ENCODE measurements around the gene OBI1.
"Not testable (repeated sequence)": the region's sequence is repeated elsewhere in the genome, so short reads cannot be mapped to it uniquely, and the experiment has no call there.

The OBI1 gene

DNA sequence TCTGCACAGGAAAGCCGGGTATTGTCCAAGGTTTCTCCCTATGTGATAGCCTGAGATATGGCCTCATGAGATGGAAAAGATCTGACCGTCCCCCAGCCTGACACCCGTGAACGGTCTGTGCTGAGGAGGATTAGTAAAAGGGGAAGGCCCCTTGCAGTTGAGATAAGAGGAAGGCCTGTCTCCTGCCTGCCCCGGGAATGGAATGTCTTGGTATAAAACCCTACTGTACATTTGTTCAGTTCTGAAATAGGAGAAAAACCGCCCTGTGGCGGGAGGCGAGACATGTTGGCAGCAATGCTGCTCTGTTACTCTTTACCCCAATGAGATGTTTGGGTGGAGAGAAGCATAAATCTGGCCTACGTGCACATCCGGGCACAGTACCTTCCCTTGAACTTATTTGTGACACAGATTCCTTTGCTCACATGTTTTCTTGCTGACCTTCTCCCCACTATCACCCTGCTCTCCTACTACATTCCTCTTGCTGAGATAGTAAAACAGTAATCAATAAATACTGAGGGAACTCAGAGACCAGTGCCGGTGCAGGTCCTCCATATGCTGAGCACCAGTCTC lies 11.8 kb downstream of the OBI1 start:
- DNase-seq, result not testable (repeated sequence)

DNA sequence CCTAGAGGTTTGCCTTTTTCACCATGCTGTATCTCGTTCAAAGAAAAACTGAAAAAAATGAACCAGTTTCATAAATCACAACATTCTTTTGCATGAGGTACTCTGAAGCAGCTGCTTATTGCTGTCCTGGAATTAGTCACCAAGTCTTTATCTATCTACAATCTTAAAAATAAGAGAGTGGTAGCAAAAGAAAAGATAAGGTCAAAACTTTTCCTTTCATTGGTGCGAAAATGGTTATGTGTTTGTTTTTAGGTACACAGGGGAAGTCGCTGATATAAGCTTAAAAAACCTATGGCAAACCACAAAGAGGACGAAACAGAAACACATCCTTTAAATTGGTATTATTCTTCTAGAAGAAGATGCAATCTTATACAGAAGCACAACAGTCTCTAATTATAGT lies 20.7 kb downstream of the OBI1 start:
- peak in 1 of 5 experiments; percentile 89 for DNase-seq

- no peak for DNase-seq
Observed at GRCh38 chr13:78636495-78636894, 22.5 kb downstream of the OBI1 start.

DNA sequence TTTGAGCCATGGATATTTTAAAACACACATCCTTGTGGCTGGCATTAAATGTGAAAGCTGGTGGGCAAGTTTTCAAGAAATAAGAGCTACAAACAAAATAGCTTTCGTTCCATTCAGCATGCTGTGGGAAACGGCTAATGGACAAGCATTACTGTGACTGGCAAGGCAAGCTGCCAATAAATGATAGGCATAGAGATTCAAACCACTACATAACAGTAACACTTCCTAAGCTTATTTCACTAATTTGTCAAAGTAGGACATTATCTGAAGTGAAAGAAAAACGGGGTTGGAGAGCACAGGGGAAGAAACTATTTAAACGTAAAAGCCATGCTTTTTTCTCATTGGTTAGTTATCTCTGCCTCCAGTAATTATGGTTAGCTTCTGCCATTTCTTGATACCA lies 26.0 kb downstream of the OBI1 start:
- DNase-seq, result no peak

- DNase-seq, result no peak
Observed at GRCh38 chr13:78631077-78631476, 27.9 kb downstream of the OBI1 start.

DNA sequence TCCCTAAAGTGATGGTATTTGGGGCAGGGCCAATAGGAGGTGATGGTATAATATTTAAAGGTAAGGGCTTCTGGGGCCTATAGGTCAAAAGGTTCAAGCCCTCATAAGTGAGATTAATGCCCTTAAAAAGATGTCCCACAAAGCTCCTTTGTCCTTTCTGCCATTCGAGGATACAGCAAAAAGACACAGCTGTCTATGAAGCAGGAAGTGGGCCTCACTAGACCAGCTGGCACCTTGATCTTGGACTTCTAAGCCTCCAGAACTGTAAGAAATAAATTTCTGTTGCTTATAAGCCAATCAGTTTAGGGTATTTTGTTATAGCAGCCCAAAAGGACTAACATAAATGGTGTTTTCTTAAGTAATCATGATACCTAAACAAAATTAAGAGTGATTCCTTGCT lies 28.4 kb downstream of the OBI1 start:
- no peak for DNase-seq

- DNase-seq, result no peak
Observed at GRCh38 chr13:78625384-78625783, 33.6 kb downstream of the OBI1 start.

- DNase-seq, result no peak
Observed at GRCh38 chr13:78623132-78623531, 35.8 kb downstream of the OBI1 start.

GRCh38 chr13:78620936-78621470 lies 38.0 kb downstream of the OBI1 start:
- DNase-seq, result no peak

DNA sequence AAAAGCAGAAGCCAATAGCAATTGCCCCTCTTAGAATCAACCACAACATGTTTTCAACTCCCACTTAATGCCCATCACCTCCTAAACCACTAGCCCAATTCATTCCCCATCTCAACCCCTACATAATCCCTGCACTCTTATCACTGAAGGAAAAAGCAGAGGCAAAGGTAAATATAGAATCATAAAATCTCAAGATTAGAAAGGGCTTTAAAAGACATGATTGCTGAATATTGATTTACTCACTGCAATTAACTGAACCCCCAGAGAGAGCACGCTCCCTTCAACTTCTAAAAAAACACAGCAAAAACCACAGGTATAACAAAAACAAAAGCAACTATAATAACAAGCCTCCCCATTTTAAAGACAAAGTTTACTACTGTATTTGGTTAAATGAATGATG lies 40.5 kb downstream of the OBI1 start:
- no peak for DNase-seq

DNA sequence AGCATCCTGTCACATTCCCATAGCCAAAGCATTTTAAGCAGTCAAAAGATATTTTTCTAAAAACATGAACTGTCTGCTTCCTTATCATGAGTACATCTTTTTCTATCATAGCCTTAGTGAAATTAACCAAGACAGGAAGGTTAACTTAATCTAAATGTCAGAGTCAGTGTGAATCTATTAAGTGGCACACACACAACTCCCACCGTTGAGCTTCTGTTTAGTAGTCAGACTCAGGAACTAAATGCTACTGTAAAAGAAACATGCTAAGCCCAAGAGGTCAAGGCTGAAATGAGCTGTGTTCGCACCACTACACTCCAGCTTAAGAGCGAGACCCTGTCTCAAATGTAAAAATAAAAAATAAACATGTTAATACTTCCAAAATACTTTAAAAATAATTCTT lies 47.9 kb downstream of the OBI1 start:
- no peak for DNase-seq

DNA sequence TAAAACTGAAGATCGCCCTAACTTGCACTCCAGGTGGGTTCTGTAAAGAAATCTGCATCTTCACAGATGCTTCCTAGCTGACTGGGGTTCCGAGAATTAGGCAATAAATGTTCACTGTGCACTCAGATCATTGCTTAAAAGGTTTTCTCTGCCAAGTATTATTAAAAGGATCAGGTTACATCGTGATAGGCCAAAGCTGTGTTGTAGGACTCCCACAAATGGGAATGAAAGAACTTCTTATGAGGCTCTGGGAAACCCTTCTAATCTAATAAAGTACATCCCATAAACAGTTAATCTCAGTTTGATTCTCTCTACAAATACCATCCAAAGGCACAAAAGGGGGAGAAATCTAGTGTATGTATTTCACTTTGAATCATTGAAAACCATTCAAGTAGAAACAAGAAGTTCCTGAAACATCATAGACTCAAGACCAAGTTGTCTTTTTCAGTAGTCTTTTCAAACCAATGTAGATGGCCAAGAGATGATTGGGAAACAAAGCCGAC lies 48.5 kb downstream of the OBI1 start:
- DNase-seq, result no peak

- no peak for DNase-seq
Observed at GRCh38 chr13:78609464-78610205, 49.3 kb downstream of the OBI1 start.

DNA sequence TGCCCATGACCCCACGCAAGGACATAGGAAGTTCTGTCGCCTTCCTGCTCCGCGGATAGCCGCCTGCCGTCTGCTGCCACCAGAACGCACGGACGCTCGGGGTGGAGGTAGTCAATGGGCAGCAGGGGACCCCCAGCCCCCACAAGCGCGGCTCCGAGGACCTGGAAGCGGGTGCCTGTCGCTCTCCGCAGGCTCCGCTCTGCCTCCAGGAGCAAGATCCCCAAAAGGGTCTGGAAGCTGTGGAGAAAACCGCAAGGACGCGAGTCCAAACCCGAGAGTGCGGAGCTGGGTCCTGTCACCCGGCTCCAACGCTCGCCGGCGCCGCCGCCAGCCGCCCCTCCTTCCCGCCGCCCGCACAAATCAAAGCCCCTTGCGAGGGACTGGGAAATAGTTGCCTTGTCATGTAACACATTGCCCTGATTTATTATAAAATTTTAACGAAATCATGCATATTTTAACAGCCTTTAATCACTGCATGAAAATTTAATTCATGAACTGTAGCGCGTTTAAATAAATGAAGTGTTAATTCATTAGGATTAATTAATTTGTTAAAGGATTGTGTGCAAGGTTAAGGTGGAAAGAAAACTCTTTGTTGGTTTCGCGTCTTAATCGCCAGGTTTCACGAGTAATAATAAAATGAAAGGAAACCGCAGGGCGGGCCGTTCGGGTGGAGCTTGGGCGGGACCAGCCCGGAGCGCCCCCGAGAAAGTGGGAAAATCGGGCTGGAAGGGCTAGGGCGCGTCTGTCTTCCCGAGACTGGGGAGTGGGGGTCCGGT lies 50.1 kb downstream of the OBI1 start:
- DNase-seq, result no peak

- DNase-seq, result no peak
Observed at GRCh38 chr13:78608252-78608687, 50.7 kb downstream of the OBI1 start.

DNA sequence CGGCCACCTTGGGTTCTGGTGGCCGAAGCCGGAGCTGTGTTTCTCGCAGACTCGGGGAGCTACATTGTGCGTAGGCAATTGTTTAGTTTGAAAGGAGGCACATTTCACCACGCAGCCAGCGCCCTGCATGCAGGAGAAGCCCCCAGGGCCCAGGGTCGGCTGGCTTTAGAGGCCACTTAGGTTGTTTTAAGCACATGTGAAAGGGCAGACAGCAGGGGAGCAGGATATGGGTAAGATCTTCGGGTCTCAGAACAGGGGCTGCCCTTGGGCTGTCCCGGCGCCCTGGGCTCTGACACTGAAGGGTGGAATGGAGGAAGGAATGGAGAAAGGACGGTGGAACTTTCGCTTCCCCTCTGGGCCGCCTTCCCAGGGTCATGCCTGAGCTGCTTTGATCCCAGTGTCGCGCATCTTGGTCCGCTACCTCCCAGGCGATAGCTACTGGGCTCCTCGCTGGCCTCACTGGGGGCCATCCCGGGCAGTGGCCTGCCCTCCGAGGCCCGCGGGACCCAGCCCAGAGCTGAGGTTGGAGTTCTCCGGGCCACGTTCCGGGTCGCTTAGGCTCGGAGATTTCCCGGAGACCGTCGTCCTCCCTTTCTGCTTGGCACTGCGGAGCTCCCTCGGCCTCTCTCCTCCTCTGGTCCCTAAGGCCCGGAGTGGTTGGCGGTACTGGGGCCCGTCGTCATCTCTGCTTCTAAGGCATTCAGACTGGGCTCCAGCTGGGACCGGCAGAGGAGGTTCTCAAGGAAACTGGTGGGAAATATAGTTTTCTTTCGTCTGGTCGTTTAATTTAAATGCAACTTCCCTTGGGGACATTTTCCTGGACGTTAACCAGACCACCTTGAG lies 51.3 kb downstream of the OBI1 start:
- no peak for DNase-seq

- no peak for DNase-seq
Observed at GRCh38 chr13:78606471-78607408, 52.2 kb downstream of the OBI1 start.

GRCh38 chr13:78604782-78605611 lies 54.0 kb downstream of the OBI1 start:
- no peak for DNase-seq

DNA sequence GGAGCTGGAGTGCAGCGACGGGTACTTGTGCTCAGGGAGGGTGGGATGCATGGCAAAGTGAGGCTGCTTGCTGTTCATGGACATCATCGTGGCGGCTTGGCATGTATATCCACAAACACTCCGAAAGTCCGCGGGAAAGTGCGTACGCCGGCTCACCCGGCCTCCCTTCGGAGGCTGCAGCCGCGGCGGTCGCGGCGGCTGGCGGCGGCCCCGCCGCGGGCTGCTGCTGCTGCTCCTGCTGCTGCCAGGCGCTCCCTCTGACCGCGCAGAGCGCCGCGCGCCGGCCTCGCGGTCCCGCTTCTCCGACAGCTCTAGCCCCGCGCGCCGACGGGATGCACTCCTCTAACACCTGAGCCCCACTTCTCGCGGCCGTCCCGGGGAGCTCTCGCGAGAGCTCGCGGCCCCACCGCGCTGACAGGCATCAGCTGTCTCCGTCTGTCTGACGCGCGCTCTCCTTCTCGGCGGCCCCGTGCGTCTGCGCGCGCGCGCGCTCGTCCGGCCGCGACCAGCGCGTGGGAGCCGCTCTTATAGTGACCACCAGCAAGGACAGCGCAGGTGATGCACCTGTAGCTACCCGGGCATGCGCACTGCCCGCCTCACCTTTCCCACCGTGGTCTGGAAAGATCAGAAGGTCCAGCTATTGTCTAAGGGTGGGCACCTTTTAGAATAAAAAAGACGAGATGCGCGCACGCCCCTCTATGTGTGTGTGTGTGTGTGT lies 55.6 kb downstream of the OBI1 start, which contains the start of gene POU4F1:
POU4F1 (minus strand) TSS at position 313 of the 718 bp plus-strand sequence; CDS start at position 87, 226 bp downstream.
- DNase-seq, result peak; percentile 22 to 88 (median 44)
